ENCODE data around the gene DAB2. TPM values are rescaled to one million over a fixed set of nuclear protein-coding genes. Genes with fewer than 3 reads are reported as not detected.

The DAB2 gene
- total RNA-seq, 2 experiments from 2014 or later = 0.16 TPM; not detected in 1

- CTCF ChIA-PET = interaction anchor here (0.8 to 1.5 kb wide), 3 partner anchors 9 to 163 kb away, joined by 3 to 6 read pairs (median 3); no protein-coding TSS in a partner anchor
- H3K27me3 Mint-ChIP-seq = no peaks in the 10 kb centered on the region
Observed at GRCh38 chr5:39384271-39384670, 40.5 kb downstream of the DAB2 start.

GRCh38 chr5:39381376-39381775 is 43.4 kb downstream of the DAB2 start:
- H3K27ac Mint-ChIP-seq = no peak overlapping the region
- no peak for ATAC-seq
- POLR2A ChIA-PET = no interaction called here
- TF ChIP-seq CTCF (IDR thresholded peaks at IDR 0.05) = no peak
- no peak overlapping the region for H3K4me3 Mint-ChIP-seq
- intact Hi-C loops (cut with micrococcal nuclease) = no loop called here
- H3K27me3 Mint-ChIP-seq = peaks cover 3% of the 10 kb centered on the region
- no peaks in the 10 kb centered on the region for H3K36me3 Mint-ChIP-seq (ENCODE audit: low read depth)
- DNase-seq = no peak
- H3K9me3 Mint-ChIP-seq = no peaks in the 10 kb centered on the region
- H3K4me1 Mint-ChIP-seq (ENCODE audit: low read depth) = no peaks in the 10 kb centered on the region
- CTCF ChIA-PET = interaction anchor here (1.5 to 3.4 kb wide), 2 partner anchors 166 to 167 kb away, joined by 3 to 16 read pairs; no protein-coding TSS in a partner anchor

More at GRCh38 chr5:39384271-39384670, 40.5 kb downstream of the DAB2 start:
- Mint-ChIP-seq H3K9me3 (no peaks in the 10 kb centered on the region), H3K4me3 (no peak overlapping the region), H3K36me3 (ENCODE audit: low read depth) (no peaks in the 10 kb centered on the region), H3K4me1 (ENCODE audit: low read depth) (no peaks in the 10 kb centered on the region), H3K27ac (no peak overlapping the region)
- DNase-seq = no peak
- no peak for TF ChIP-seq CTCF (IDR thresholded peaks at IDR 0.05)
- no peak for ATAC-seq
- intact Hi-C loops (cut with micrococcal nuclease) = no loop called here
- POLR2A ChIA-PET = no interaction called here

- CTCF ChIA-PET = interaction anchor here (1.1 to 3.4 kb wide), 3 partner anchors 11 to 191 kb away, joined by 3 to 16 read pairs (median 3); no protein-coding TSS in a partner anchor
- intact Hi-C loops (cut with micrococcal nuclease) = no loop called here
- POLR2A ChIA-PET = interaction anchor here (1.0 kb wide), 1 partner anchor 10 kb away, joined by 3 read pairs; no protein-coding TSS in a partner anchor
Observed at GRCh38 chr5:39379693-39380092, 45.1 kb downstream of the DAB2 start.

GRCh38 chr5:39377613-39378012 is 47.2 kb downstream of the DAB2 start:
- H3K36me3 Mint-ChIP-seq (ENCODE audit: low read depth) = no peaks in the 10 kb centered on the region
- no peak overlapping the region for H3K4me3 Mint-ChIP-seq
- TF ChIP-seq CTCF (IDR thresholded peaks at IDR 0.05) = no peak
- ATAC-seq = no peak
- H3K27me3 Mint-ChIP-seq = peaks cover 3% of the 10 kb centered on the region
- H3K27ac Mint-ChIP-seq = no peak overlapping the region
- intact Hi-C loops (cut with micrococcal nuclease) = loop anchor here (2.0 kb wide), 1 partner anchor 169 kb away; no protein-coding TSS in a partner anchor
- ChIA-PET CTCF (interaction anchor here (2.0 to 3.8 kb wide), 6 partner anchors 15 to 194 kb away, joined by 10 to 71 read pairs (median 20); no protein-coding TSS in a partner anchor), POLR2A (no interaction called here)
- no peaks in the 10 kb centered on the region for H3K4me1 Mint-ChIP-seq (ENCODE audit: low read depth)
- DNase-seq = no peak
- H3K9me3 Mint-ChIP-seq = no peaks in the 10 kb centered on the region

More at GRCh38 chr5:39379693-39380092, 45.1 kb downstream of the DAB2 start:
- TF ChIP-seq CTCF (IDR thresholded peaks at IDR 0.05) = no peak
- DNase-seq (no peak), ATAC-seq (no peak)
- no peak overlapping the region for H3K27ac Mint-ChIP-seq
- no peak overlapping the region for H3K4me3 Mint-ChIP-seq
- H3K27me3 Mint-ChIP-seq = peaks cover 3% of the 10 kb centered on the region
- no peaks in the 10 kb centered on the region for H3K4me1 Mint-ChIP-seq (ENCODE audit: low read depth)
- no peaks in the 10 kb centered on the region for H3K9me3 Mint-ChIP-seq
- no peaks in the 10 kb centered on the region for H3K36me3 Mint-ChIP-seq (ENCODE audit: low read depth)

- ATAC-seq (peak; percentile 72), DNase-seq (peak; percentile 64)
- ChIA-PET CTCF (interaction anchor here (0.5 to 3.8 kb wide), 55 partner anchors 9 to 994 kb away, joined by 3 to 71 read pairs (median 5); partner anchors contain the start of genes C9 and DAB2), POLR2A (no interaction called here)
- peaks cover 3% of the 10 kb centered on the region for H3K27me3 Mint-ChIP-seq
- intact Hi-C loops (cut with micrococcal nuclease) = loop anchor here (2.0 kb wide), 1 partner anchor 170 kb away; no protein-coding TSS in a partner anchor
- no peaks in the 10 kb centered on the region for H3K9me3 Mint-ChIP-seq
- no peak overlapping the region for H3K4me3 Mint-ChIP-seq
- no peaks in the 10 kb centered on the region for H3K36me3 Mint-ChIP-seq (ENCODE audit: low read depth)
- no peaks in the 10 kb centered on the region for H3K4me1 Mint-ChIP-seq (ENCODE audit: low read depth)
- H3K27ac Mint-ChIP-seq = no peak overlapping the region
- TF ChIP-seq CTCF (IDR thresholded peaks at IDR 0.05) = peak; percentile 74
Observed at GRCh38 chr5:39376293-39376714, 48.5 kb downstream of the DAB2 start.
